Iris pigment epithelial cell (primary cell): ENCODE data around the gene GATAD2B.

ENCODE experiments used
- DNase-seq: peaks from one replicate; pipeline ENCODE4 v3.0.0-alpha.2; 2011; ENCODE audit warnings: low read depth

GATAD2B gene

GRCh38 chr1:153922972-153923925 is at the start of gene GATAD2B:
Gene GATAD2B (minus strand): TSS chr1:153922972. CDS start chr1:153828347, 94,625 bp downstream.
- peak; percentile 100 for DNase-seq

- DNase-seq, result no peak
Observed at GRCh38 chr1:153970346-153970745, 47.6 kb upstream of the GATAD2B start.

- no peak for DNase-seq
Observed at GRCh38 chr1:153968972-153969371, 46.2 kb upstream of the GATAD2B start.

DNA sequence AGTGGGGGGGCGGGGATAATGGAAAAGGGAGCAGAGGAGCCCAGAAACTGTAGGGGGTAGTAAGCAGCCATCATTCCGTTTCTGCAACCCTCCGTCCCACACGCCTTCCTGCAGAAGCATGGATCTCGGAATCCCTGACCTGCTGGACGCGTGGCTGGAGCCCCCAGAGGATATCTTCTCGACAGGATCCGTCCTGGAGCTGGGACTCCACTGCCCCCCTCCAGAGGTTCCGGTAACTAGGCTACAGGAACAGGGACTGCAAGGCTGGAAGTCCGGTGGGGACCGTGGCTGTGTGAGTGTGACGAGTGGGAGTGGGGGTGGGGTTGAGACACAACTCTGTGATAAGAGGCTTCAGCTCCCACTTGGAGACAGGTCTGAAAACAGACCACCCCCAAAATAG is 45.6 kb upstream of the GATAD2B start:
- no peak for DNase-seq

DNA sequence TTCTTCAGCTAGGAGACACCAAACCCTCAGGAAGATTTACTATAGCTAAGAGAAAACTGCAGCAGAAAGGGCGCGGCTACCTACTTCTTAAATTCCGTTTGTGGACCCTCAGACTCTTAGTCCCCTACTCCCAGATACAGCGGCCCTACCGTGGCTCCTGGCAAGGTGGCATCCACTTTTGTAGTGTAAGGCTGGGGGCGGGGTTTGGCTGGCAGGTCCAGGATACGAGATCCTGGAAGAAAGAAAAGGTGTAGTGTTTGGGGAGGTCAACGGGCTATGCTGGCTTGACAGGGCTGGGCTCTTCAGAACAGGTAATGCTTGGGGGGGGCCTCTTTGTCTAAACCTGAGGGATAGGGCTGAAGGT is 45.2 kb upstream of the GATAD2B start:
- no peak for DNase-seq

GRCh38 chr1:153967107-153967999 is 44.6 kb upstream of the GATAD2B start, which contains the start of gene CREB3L4:
Gene CREB3L4 (plus strand): TSS chr1:153967902. CDS start chr1:153968526, 624 bp downstream.
- peak; percentile 99 for DNase-seq

DNA sequence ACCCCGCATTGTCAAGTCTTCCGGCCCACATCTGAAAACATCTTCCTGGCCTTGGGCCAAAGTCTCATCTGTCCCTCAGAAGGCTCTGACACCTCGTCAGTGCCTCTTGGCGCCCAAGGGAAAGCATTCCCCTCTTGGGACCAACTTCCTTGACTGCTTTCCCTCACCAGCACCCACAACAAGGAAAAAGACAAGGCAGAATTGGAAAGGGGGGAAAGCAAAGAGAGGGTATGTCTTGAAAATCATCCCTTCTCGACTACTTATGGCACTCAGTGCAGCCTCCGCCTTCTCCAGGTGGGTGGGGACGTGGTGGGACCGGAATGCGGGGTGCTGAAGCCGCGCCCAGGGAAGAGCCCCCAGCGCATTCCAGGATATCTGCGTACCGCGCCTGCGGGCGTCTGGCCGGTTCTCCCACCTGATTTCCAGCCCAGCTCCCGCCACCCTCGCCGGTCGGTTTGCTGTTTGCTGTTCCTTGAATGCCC is 41.1 kb upstream of the GATAD2B start:
- DNase-seq, result peak; percentile 34

DNA sequence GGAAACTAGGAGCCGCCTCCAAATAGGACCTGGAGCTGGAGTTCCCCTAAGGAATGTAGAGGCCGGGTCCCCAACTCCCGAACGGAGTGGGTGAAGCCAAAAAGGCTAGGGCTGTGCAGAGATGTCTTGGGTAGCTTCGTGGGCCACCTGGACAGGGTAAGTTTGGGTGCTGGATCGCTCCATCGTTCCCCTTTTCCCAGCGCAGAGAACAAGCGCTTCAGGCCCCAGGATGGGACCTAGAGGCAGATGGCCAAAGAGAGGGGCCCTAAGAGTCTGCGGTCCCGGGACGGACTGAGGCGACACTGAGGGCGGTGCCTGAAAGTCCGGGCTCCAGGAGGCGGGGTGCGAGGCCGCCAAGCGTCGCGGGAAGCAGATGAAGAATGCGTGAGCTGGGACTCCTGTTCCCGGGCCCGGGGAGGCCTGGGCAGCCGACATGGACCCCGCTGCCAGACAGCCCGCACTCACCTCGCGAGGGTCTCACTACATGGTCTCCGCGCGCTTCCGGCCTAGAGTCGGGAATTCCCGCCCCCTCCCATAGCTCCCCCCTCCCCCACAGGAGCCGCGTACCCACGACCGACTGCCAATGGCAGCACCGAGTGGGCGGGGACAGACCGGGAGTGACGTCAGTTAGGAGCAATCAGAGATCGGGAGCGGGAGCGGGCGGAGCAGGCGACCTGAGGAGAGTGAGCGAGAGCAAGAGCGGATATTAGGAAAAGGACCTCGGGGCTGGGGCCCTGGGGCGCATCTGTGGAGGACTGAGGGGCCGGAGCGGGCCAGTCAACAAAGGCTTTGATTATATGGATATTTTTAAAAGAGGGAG is 40.5 kb upstream of the GATAD2B start, which contains the start of gene SLC39A1:
SLC39A1 (minus strand) TSS at position 508 of the 820 bp plus-strand sequence. CDS start 822 bp downstream, outside the sequence.
- DNase-seq, result peak; percentile 96

DNA sequence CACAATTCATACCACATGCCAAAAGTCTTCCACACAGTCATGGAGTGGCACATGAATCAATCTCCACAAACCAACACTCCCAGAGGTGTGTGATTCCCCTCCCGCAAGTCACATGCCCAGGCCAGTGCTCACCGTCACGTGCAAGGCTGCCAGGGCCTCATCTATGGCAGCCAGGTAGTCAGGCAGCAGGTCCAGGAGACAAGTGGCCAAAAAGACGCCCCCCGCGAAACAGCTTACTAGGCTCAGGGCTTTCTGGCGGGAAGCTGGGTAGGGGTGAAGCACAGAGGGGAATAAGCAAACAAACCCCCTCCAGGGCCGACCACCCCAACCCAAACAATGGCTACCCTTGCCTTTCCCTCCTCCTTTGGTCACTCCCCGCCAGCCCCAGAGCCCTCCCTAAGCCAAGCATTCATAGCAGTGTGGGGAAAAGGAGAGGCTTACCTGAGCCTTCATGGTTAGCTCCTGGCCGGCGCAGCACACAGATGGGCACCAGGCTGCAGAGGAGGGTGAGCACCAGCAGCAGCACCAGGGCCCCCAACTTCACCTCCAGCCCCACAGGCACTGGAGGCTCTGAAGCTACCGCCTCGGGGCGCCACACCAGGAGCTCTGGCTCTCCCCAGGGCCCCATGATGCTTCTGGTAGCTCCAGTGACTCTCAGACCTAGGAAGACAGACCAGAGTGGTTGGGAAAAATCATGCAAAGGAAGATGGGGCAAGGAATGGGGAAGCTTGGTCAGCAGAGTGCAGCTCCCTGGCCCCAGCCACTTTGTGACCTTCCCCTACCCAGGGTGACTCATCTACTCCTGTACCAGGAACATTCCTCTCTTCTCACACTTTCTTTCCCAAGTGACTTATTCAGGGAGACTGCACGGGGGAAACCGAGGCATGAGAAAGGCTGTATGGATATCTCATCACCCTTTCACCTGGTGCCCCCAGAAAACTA is 39.6 kb upstream of the GATAD2B start:
- DNase-seq, result peak; percentile 65

DNA sequence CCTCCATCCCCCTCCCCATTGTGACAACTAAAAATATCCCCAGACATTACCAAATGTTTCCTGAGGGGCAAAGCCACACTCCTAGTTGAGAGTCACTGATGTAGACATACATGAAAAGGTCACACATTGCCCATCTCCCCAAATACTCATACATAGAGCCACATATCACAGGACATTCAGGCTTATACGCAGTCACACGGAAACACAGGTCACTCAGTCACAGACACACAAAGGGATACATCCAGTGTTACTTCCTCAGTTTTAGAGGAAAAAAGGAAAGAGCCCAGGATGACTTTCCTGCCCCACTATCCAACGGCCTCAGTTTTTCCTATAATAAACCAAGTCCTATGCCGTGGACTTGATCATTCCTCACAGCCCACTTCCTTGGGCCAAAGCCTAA is 38.6 kb upstream of the GATAD2B start:
- no peak for DNase-seq

DNA sequence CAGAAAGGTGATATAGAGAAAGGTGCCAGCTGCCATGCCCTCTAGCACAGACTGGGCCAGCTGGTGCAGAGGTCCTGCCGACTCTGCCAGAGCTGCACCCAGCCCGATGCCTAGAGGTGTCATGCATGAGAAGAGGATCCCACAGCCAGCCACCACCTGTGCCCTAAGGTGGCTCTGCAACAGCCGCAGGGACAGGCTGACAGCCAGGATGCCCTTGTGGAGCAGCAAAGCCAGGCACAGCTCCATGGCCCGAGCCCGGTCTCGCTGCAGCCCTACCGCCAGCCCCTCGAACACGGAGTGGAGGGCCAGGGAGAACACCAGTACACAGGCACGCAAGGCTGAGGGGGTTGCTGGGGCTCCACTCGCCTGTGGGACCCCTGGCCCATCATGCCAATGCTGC is 37.4 kb upstream of the GATAD2B start:
- no peak for DNase-seq

- no peak for DNase-seq
Observed at GRCh38 chr1:153959454-153959853, 36.7 kb upstream of the GATAD2B start.

DNA sequence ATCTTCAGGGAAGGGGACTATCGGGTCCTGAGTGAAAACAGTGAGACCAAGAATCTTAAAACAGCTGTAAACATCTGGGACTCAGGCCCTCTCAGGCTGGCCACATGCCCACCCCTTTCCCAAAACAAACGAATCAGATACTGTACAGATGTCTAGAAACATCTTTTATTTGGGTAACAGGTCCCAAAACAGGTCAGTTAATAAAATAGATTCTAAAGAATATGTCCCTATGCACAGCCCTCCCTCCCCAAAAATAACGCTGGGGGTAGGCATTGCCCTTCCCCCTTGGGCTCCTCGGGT is 36.1 kb upstream of the GATAD2B start:
- no peak for DNase-seq

GRCh38 chr1:153958111-153958960 is 35.6 kb upstream of the GATAD2B start, which contains the start of gene CRTC2:
Gene CRTC2 (minus strand): TSS chr1:153958612. CDS start chr1:153958497, 115 bp downstream.
- DNase-seq, result peak; percentile 99

DNA sequence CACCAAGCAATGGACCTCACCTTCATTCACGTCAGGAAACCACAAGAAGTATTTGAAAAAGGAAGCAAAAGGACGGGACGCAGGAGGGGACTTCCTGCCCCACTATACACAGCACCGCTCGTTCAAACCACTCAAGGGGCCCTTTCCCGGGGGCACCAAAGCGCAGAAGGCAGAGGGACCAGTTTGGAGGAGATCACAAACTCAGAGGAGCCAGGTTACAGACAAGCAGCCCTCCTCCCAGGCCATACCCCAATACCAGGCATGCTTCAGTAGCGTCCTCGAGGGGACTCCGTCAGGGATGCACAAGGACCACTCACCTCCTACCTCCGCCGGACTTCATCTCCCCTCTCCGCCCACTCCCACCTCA is 35.0 kb upstream of the GATAD2B start:
- peak; percentile 28 for DNase-seq

GRCh38 chr1:153956997-153957715 is 34.4 kb upstream of the GATAD2B start:
- no peak for DNase-seq

DNA sequence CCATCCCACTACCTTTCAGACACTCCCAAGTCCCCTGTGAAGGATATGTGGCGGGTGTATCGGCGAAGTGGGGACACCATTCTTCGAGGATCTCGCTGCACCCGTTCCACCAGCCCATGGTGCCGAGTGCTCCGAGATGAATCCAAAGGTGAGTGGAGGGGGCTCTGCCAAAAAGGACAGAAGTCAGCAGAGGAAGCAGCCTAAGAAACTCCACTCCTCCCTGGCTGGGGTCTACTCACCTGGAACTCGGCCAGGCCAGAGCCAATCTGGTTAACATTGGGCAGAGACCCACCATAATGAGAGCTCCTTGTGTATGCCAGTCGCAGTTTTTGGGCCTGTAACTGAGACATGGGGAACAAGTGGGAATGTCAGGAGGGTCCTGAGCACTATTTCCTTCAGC is 32.1 kb upstream of the GATAD2B start:
- no peak for DNase-seq

- no peak for DNase-seq
Observed at GRCh38 chr1:153953859-153954365, 31.1 kb upstream of the GATAD2B start.

- no peak for DNase-seq
Observed at GRCh38 chr1:153951801-153952200, 29.0 kb upstream of the GATAD2B start.
